ENCODE data around the gene MTHFD2. TPM values are rescaled to one million over a fixed set of nuclear protein-coding genes. Genes with fewer than 3 reads are reported as not detected.
A peak's percentile ranks its signal among the peaks of the same experiment; 100 is the strongest.
"Not testable (repeated sequence)": the region's sequence is repeated elsewhere in the genome, so short reads cannot be mapped to it uniquely, and the experiment has no call there.

MTHFD2 gene
- total RNA-seq, 1 donor from 2014 or later: 101 TPM

- H3K27ac ChIP-seq: no peak overlapping the region
- Mint-ChIP-seq H3K27me3 (ENCODE audit: insufficient read depth, low read depth) (peaks cover 11% of the 10 kb centered on the region), H3K9me3 (no peaks in the 10 kb centered on the region), H3K4me3 (no peak overlapping the region), H3K27ac (no peak overlapping the region), H3K36me3 (no peaks in the 10 kb centered on the region), H3K4me1 (no peaks in the 10 kb centered on the region)
- no peaks in the 10 kb centered on the region for H3K9me3 ChIP-seq (ENCODE audit: low read depth)
- H3K36me3 ChIP-seq: no peaks in the 10 kb centered on the region
- no peak overlapping the region for H3K4me3 ChIP-seq
- H2AFZ ChIP-seq (replicated peaks): no peak overlapping the region
- no peak overlapping the region for H3K4me2 ChIP-seq
- no peaks in the 10 kb centered on the region for H3K79me2 ChIP-seq (ENCODE audit: low read depth)
- no peak for DNase-seq (ENCODE audit: low spot score)
- no peaks in the 10 kb centered on the region for H3K4me1 ChIP-seq
- TF ChIP-seq EZH2 (IDR thresholded peaks at IDR 0.05) (no peak), CTCF (IDR thresholded peaks at IDR 0.05) (no peak), EZH2phosphoT487 (IDR thresholded peaks at IDR 0.05) (no peak)
- H3K27me3 ChIP-seq: no peaks in the 10 kb centered on the region
- peaks cover 6% of the 10 kb centered on the region for H3F3A ChIP-seq (ENCODE audit: low read depth)
- H3K9ac ChIP-seq: no peak overlapping the region
- H4K20me1 ChIP-seq (ENCODE audit: low read depth): no peaks in the 10 kb centered on the region
These were observed 12.4 kb upstream of the MTHFD2 start for GRCh38 chr2:74186038-74186437.

- H3K4me1 Mint-ChIP-seq; H3K9ac ChIP-seq; H3K27ac ChIP-seq; H4K20me1 ChIP-seq (ENCODE audit: low read depth); H3K4me2 ChIP-seq; H3K36me3 ChIP-seq; DNase-seq (ENCODE audit: low spot score); H3K9me3 Mint-ChIP-seq; H3K4me3 Mint-ChIP-seq; H3K4me3 ChIP-seq; H3K79me2 ChIP-seq (ENCODE audit: low read depth); H3K36me3 Mint-ChIP-seq; H3K9me3 ChIP-seq (ENCODE audit: low read depth); H3K27me3 ChIP-seq; H2AFZ ChIP-seq (replicated peaks); H3F3A ChIP-seq (ENCODE audit: low read depth); H3K4me1 ChIP-seq; H3K27ac Mint-ChIP-seq: not testable (repeated sequence)
- H3K27me3 Mint-ChIP-seq (ENCODE audit: insufficient read depth, low read depth): peaks cover 13% of the 10 kb centered on the region
These were observed 11.7 kb upstream of the MTHFD2 start for GRCh38 chr2:74186706-74187105.

GRCh38 chr2:74188018-74188601 is 10.3 kb upstream of the MTHFD2 start:
- Histone ChIP-seq H3K27ac (no peak overlapping the region), H3K9me3 (ENCODE audit: low read depth) (no peaks in the 10 kb centered on the region), H3K9ac (no peak overlapping the region), H3K4me3 (no peak overlapping the region), H3K27me3 (no peaks in the 10 kb centered on the region), H3K36me3 (no peaks in the 10 kb centered on the region), H3K79me2 (ENCODE audit: low read depth) (no peaks in the 10 kb centered on the region), H4K20me1 (ENCODE audit: low read depth) (no peaks in the 10 kb centered on the region), H2AFZ (replicated peaks) (peak overlapping the region; percentile 81), H3K4me1 (no peaks in the 10 kb centered on the region), H3K4me2 (no peak overlapping the region), H3F3A (ENCODE audit: low read depth) (no peaks in the 10 kb centered on the region)
- Mint-ChIP-seq H3K27me3 (ENCODE audit: insufficient read depth, low read depth) (peaks cover 11% of the 10 kb centered on the region), H3K4me1 (peaks cover 6% of the 10 kb centered on the region), H3K27ac (no peak overlapping the region), H3K36me3 (no peaks in the 10 kb centered on the region), H3K4me3 (no peak overlapping the region), H3K9me3 (no peaks in the 10 kb centered on the region)
- no peak for DNase-seq (ENCODE audit: low spot score)
- TF ChIP-seq EZH2phosphoT487 (IDR thresholded peaks at IDR 0.05): no peak
- no peak for TF ChIP-seq CTCF (IDR thresholded peaks at IDR 0.05)
- no peak for TF ChIP-seq EZH2 (IDR thresholded peaks at IDR 0.05)

- H2AFZ ChIP-seq (replicated peaks): no peak overlapping the region
- Mint-ChIP-seq H3K27me3 (ENCODE audit: insufficient read depth, low read depth) (peaks cover 11% of the 10 kb centered on the region), H3K36me3 (no peaks in the 10 kb centered on the region), H3K4me1 (peaks cover 6% of the 10 kb centered on the region), H3K27ac (no peak overlapping the region), H3K9me3 (no peaks in the 10 kb centered on the region), H3K4me3 (no peak overlapping the region)
- H3K9ac ChIP-seq: no peak overlapping the region
- no peak overlapping the region for H3K4me2 ChIP-seq
- DNase-seq (ENCODE audit: low spot score): no peak
- no peaks in the 10 kb centered on the region for H3K79me2 ChIP-seq (ENCODE audit: low read depth)
- no peaks in the 10 kb centered on the region for H3K27me3 ChIP-seq
- no peaks in the 10 kb centered on the region for H3K9me3 ChIP-seq (ENCODE audit: low read depth)
- no peak overlapping the region for H3K4me3 ChIP-seq
- TF ChIP-seq EZH2 (IDR thresholded peaks at IDR 0.05) (no peak), CTCF (IDR thresholded peaks at IDR 0.05) (no peak), EZH2phosphoT487 (IDR thresholded peaks at IDR 0.05) (no peak)
- H3K27ac ChIP-seq: no peak overlapping the region
- no peaks in the 10 kb centered on the region for H4K20me1 ChIP-seq (ENCODE audit: low read depth)
- H3K4me1 ChIP-seq: no peaks in the 10 kb centered on the region
- no peaks in the 10 kb centered on the region for H3F3A ChIP-seq (ENCODE audit: low read depth)
- no peaks in the 10 kb centered on the region for H3K36me3 ChIP-seq
These were observed 9.7 kb upstream of the MTHFD2 start for GRCh38 chr2:74188696-74189095.
